ENCODE results near the gene GIPC3.
"Not testable (repeated sequence)": the region's sequence is repeated elsewhere in the genome, so short reads cannot be mapped to it uniquely, and the experiment has no call there.

The GIPC3 gene

GRCh38 chr19:3551792-3552095, 33.5 kb upstream of the GIPC3 start:
- no peak for DNase-seq

- DNase-seq, result no peak
Measured at GRCh38 chr19:3554254-3555083, 30.8 kb upstream of the GIPC3 start.

GRCh38 chr19:3555653-3556422, 29.4 kb upstream of the GIPC3 start:
- DNase-seq, result no peak

- no peak for DNase-seq
Measured at GRCh38 chr19:3556423-3556977, 28.8 kb upstream of the GIPC3 start.

- DNase-seq, result peak in 1 of 2 experiments; percentile 40
Measured at GRCh38 chr19:3556978-3557460, 28.3 kb upstream of the GIPC3 start.

GRCh38 chr19:3557461-3558248, 27.6 kb upstream of the GIPC3 start, which contains the start of gene MFSD12:
MFSD12 (minus strand) TSS chr19:3557586; CDS start chr19:3557403, 183 bp downstream.
- peak; percentile 47 to 94 for DNase-seq

GRCh38 chr19:3563709-3564524, 21.4 kb upstream of the GIPC3 start:
- DNase-seq, result no peak

GRCh38 chr19:3565139-3565538, 20.1 kb upstream of the GIPC3 start:
- no peak for DNase-seq

- DNase-seq, result not testable (repeated sequence)
Measured at GRCh38 chr19:3570042-3570441, 15.2 kb upstream of the GIPC3 start.

GRCh38 chr19:3570606-3571011, 14.7 kb upstream of the GIPC3 start:
- no peak for DNase-seq

- peak; percentile 95 to 98 for DNase-seq
Measured at GRCh38 chr19:3572132-3572854, 13.0 kb upstream of the GIPC3 start.

- no peak for DNase-seq
Measured at GRCh38 chr19:3572855-3573161, 12.5 kb upstream of the GIPC3 start, which contains the start of gene HMG20B. HMG20B (plus strand) TSS chr19:3572944; CDS start chr19:3573310, 366 bp downstream.

GRCh38 chr19:3573162-3573857, 12.0 kb upstream of the GIPC3 start:
- peak in 1 of 2 experiments; percentile 50 for DNase-seq

- DNase-seq, result peak; percentile 86 to 97
Measured at GRCh38 chr19:3573858-3574637, 11.2 kb upstream of the GIPC3 start.

- peak in 1 of 2 experiments; percentile 23 for DNase-seq
Measured at GRCh38 chr19:3575260-3575741, 10.0 kb upstream of the GIPC3 start.

GRCh38 chr19:3575949-3576673, 9.2 kb upstream of the GIPC3 start:
- no peak for DNase-seq

GRCh38 chr19:3576696-3577443, 8.4 kb upstream of the GIPC3 start:
- DNase-seq, result no peak

GRCh38 chr19:3577723-3578344, 7.4 kb upstream of the GIPC3 start:
- DNase-seq, result no peak

All from NCI-H526 (cell line).